IMR-90 (cell line): Measurements from ENCODE around the gene NKD1. TPM values are rescaled to one million over a fixed set of nuclear protein-coding genes. Genes with fewer than 3 reads are reported as not detected.

Experiments
- ATAC-seq: fragments of 200-7000 bp; cut with Tn5 transposase; 2 replicates; pipeline ENCODE4 v1.9.1; 2020; ENCODE audit warnings: low read depth, mild to moderate bottlenecking, moderate library complexity
- BruUV-seq: library from RNA; stranded (reverse); fragments of 400-500 nt; replicated peaks from 2 replicates; lab custom pipeline; 2021; lab: Mats Ljungman, UMichigan
- CTCF ChIA-PET: fragments of 300-600 bp; formaldehyde crosslinking; extraction: SDS; loops from one replicate; lab custom pipeline; 2021; ENCODE audit warnings: antibody characterized with exemption; lab: Yijun Ruan, JAX
- POLR2A ChIA-PET: fragments of 300-600 bp; sonication (Branson Sonifier 250); formaldehyde crosslinking; loops from one replicate; lab custom pipeline; 2022; ENCODE audit warnings: antibody characterized with exemption; ENCODE audit not compliant: unreplicated experiment; lab: Charles Lee
- DNase-seq: peaks from one replicate; pipeline ENCODE4 v3.0.0; 2013
- H2AFZ ChIP-seq: replicated peaks from 2 replicates; pipeline ENCODE3; 2013; ENCODE audit warnings: low read length, mild to moderate bottlenecking; ENCODE audit not compliant: poor library complexity
- H2AK5ac ChIP-seq: 2 replicates; pipeline ENCODE4 v1.6.1; 2013; ENCODE audit warnings: low read depth, low read length, inconsistent platforms
- H2AK9ac ChIP-seq: replicated peaks from 2 replicates; pipeline ENCODE3; 2013; ENCODE audit warnings: mild to moderate bottlenecking, low read depth, low read length, moderate library complexity; ENCODE audit not compliant: poor library complexity
- H2BK120ac ChIP-seq: 2 replicates; pipeline ENCODE4 v1.6.1; 2013; ENCODE audit warnings: low read depth, low read length, inconsistent platforms
- H2BK15ac ChIP-seq: 3 replicates; pipeline ENCODE4 v1.6.1; 2013; ENCODE audit warnings: low read depth, low read length, inconsistent platforms
- H2BK20ac ChIP-seq: 2 replicates; pipeline ENCODE4 v1.6.1; 2013; ENCODE audit warnings: low read depth, mild to moderate bottlenecking, inconsistent platforms, low read length, moderate library complexity
- H2BK5ac ChIP-seq: 2 replicates; pipeline ENCODE4 v1.6.1; 2013; ENCODE audit warnings: mild to moderate bottlenecking, low read depth, low read length, inconsistent platforms; ENCODE audit not compliant: poor library complexity, severe bottlenecking
- H3K14ac ChIP-seq: replicated peaks from 2 replicates; pipeline ENCODE4 v1.6.1; 2013; ENCODE audit warnings: low read depth, low read length, inconsistent platforms
- H3K18ac ChIP-seq: 2 replicates; pipeline ENCODE4 v1.6.1; 2013; ENCODE audit warnings: low read depth, low read length, control low read depth
- H3K23ac ChIP-seq: 2 replicates; pipeline ENCODE4 v1.6.1; 2013; ENCODE audit warnings: low read depth, low read length, inconsistent platforms
- H3K27ac ChIP-seq: 2 replicates; pipeline ENCODE4 v1.5.1; 2013; ENCODE audit warnings: mild to moderate bottlenecking, control low read depth, low read length; ENCODE audit not compliant: insufficient read depth
- H3K27me3 ChIP-seq: 2 replicates; pipeline ENCODE4 v1.6.1; 2013; ENCODE audit warnings: low read length; ENCODE audit not compliant: control insufficient read depth, insufficient read depth
- H3K36me3 ChIP-seq: 2 replicates; pipeline ENCODE4 v1.6.1; 2013; ENCODE audit warnings: low read length, mixed read lengths; ENCODE audit not compliant: control insufficient read depth, insufficient read depth
- H3K4ac ChIP-seq: 2 replicates; pipeline ENCODE4 v1.6.1; 2013; ENCODE audit warnings: low read depth, low read length, inconsistent platforms
- H3K4me1 ChIP-seq: 2 replicates; pipeline ENCODE4 v1.6.1; 2013; ENCODE audit warnings: low read length, mixed read lengths; ENCODE audit not compliant: control insufficient read depth, insufficient read depth
- H3K4me2 ChIP-seq: 2 replicates; pipeline ENCODE4 v1.6.1; 2013; ENCODE audit warnings: low read depth, mild to moderate bottlenecking, control low read depth, low read length, moderate library complexity
- H3K4me3 ChIP-seq: 2 replicates; pipeline ENCODE4 v1.5.1; 2013; ENCODE audit warnings: low read depth, mild to moderate bottlenecking, control low read depth, low read length, moderate library complexity; ENCODE audit not compliant: insufficient read depth
- H3K56ac ChIP-seq: 2 replicates; pipeline ENCODE4 v1.6.1; 2013; ENCODE audit warnings: low read length, inconsistent platforms; ENCODE audit not compliant: insufficient read depth; ENCODE audit errors: extremely low read depth
- H3K79me1 ChIP-seq, 2 experiments: 2 replicates each; pipeline ENCODE4 v1.6.1; 2013; ENCODE audit warnings: low read length in 2 of 2, inconsistent platforms in 1 of 2, low read depth in 1 of 2
- H3K9ac ChIP-seq: 2 replicates; pipeline ENCODE4 v1.6.1; 2013; ENCODE audit warnings: low read depth, low read length, control low read depth
- H3K9me1 ChIP-seq: 2 replicates; pipeline ENCODE4 v1.6.1; 2013; ENCODE audit warnings: low read length, inconsistent platforms; ENCODE audit not compliant: insufficient read depth
- H3K9me3 ChIP-seq: 2 replicates; pipeline ENCODE4 v1.6.1; 2013; ENCODE audit warnings: low read length; ENCODE audit not compliant: control insufficient read depth, insufficient read depth
- H4K20me1 ChIP-seq: 2 replicates; pipeline ENCODE4 v1.6.1; 2013; ENCODE audit warnings: low read length, inconsistent platforms; ENCODE audit not compliant: insufficient read depth
- H4K5ac ChIP-seq: 2 replicates; pipeline ENCODE4 v1.6.1; 2013; ENCODE audit warnings: mild to moderate bottlenecking, low read depth, low read length, control low read depth
- H4K8ac ChIP-seq, 2 experiments: 2 replicates each; pipeline ENCODE4 v1.6.1; 2013; ENCODE audit warnings: low read depth in 2 of 2, low read length in 2 of 2, control low read depth in 1 of 2, inconsistent platforms in 1 of 2
- H4K91ac ChIP-seq: 2 replicates; pipeline ENCODE4 v1.6.1; 2013; ENCODE audit warnings: low read depth, low read length, inconsistent platforms; ENCODE audit not compliant: insufficient read depth
- BHLHE40 ChIP-seq: fragments of 150-350 bp; IDR thresholded peaks from 2 replicates; pipeline ENCODE4 v1.6.1; 2016; ENCODE audit warnings: mild to moderate bottlenecking, low read depth, low read length
- CEBPB ChIP-seq: IDR thresholded peaks from 2 replicates; pipeline ENCODE4 v1.6.1; 2012; ENCODE audit warnings: low read depth, low read length, improper control_type of control experiment
- CHD1 ChIP-seq: IDR thresholded peaks from 2 replicates; pipeline ENCODE4 v1.6.1; 2012; ENCODE audit warnings: low read depth, low read length, improper control_type of control experiment
- FOS ChIP-seq: fragments of 150-350 bp; IDR thresholded peaks from 2 replicates; pipeline ENCODE4 v1.6.1; 2016; ENCODE audit warnings: low read depth, low read length
- MAFK ChIP-seq: IDR thresholded peaks from 2 replicates; pipeline ENCODE4 v1.6.1; 2012; ENCODE audit warnings: low read depth, low read length, improper control_type of control experiment
- MAZ ChIP-seq: IDR thresholded peaks from 2 replicates; pipeline ENCODE4 v1.6.1; 2012; ENCODE audit warnings: low read depth, mild to moderate bottlenecking, low read length, improper control_type of control experiment, moderate library complexity, borderline replicate concordance
- MXI1 ChIP-seq: IDR thresholded peaks from 2 replicates; pipeline ENCODE4 v1.6.1; 2012; ENCODE audit warnings: low read depth, mild to moderate bottlenecking, low read length, moderate library complexity, borderline replicate concordance
- NFE2L2 ChIP-seq: fragments of 150-350 bp; IDR thresholded peaks from 2 replicates; pipeline ENCODE4 v1.6.1; 2016; ENCODE audit warnings: low read depth, mild to moderate bottlenecking, low read length
- POLR2A ChIP-seq: IDR thresholded peaks from 2 replicates; pipeline ENCODE4 v1.6.1; 2012; ENCODE audit warnings: mild to moderate bottlenecking, low read depth, low read length
- RAD21 ChIP-seq: IDR thresholded peaks from 2 replicates; pipeline ENCODE4 v1.6.1; 2012; ENCODE audit warnings: low read length, improper control_type of control experiment
- RFX5 ChIP-seq: IDR thresholded peaks from 2 replicates; pipeline ENCODE4 v1.8.0; 2012; ENCODE audit warnings: low read depth, mild to moderate bottlenecking, low read length, moderate library complexity
- SMC3 ChIP-seq: fragments of 150-350 bp; IDR thresholded peaks from 2 replicates; pipeline ENCODE4 v1.6.1; 2016; ENCODE audit warnings: low read depth, mild to moderate bottlenecking, antibody characterized with exemption, low read length, moderate library complexity
- WGBS, 2 experiments: methylation state at CpG; one replicate each; pipeline versions ENCODE4 v1.1.5 to v1.1.7; 2013; ENCODE audit warnings: missing lambda C conversion rate in 2 of 2; ENCODE audit not compliant: insufficient read length in 1 of 2; ENCODE audit errors: extremely low coverage in 2 of 2; 5-methylcytosine and 5-hydroxymethylcytosine counted together
- dilution Hi-C: fragments of 300-500 bp; cut with HindIII; formaldehyde crosslinking; loops from one replicate; pipeline ENCODE4 v1.14.3; 2018; ENCODE audit warnings: low sequenced_read_pairs; ENCODE audit not compliant: unreplicated experiment
- in situ Hi-C: fragments of 300-500 bp; cut with MboI; formaldehyde crosslinking; loops from 3 replicates; pipeline ENCODE4 v1.14.3; 2019; ENCODE audit warnings: low sequenced_read_pairs, inconsistent platforms, mixed read lengths
- intact Hi-C: fragments of 100-400 bp; cut with micrococcal nuclease; formaldehyde crosslinking; loops from 2 replicates; pipeline ENCODE4 v1.10.0; 2022
- polyA plus RNA-seq, 3 experiments: library from polyadenylated mRNA; depleted of rRNA; stranded (reverse); fragments of >200 nt; gene quantifications; 2 replicates each; pipeline ENCODE4 v1.2.3, GENCODE V29; 2012; ENCODE audit warnings: low replicate concordance in 1 of 3
- total RNA-seq: library from RNA; depleted of rRNA; stranded (reverse); fragments of >200 nt; gene quantifications from 2 replicates; pipeline ENCODE4 v1.2.3, GENCODE V29; 2012
- TF ChIP-seq, protein P1 (sequence below): fragments of 150-350 bp; IDR thresholded peaks from 2 replicates; pipeline ENCODE4 v1.6.1; 2017; ENCODE audit warnings: mild to moderate bottlenecking, antibody characterized with exemption, low read length, low read depth
- TF ChIP-seq, protein P2 (sequence below): conservative IDR thresholded peaks from 2 replicates; pipeline ENCODE4 v1.5.1; 2012; ENCODE audit warnings: mild to moderate bottlenecking, low read depth, low read length, improper control_type of control experiment

NKD1 gene
- total and polyA plus RNA-seq, 2 of the 4 experiments (the other 2 are of a cell fraction): not detected

DNA sequence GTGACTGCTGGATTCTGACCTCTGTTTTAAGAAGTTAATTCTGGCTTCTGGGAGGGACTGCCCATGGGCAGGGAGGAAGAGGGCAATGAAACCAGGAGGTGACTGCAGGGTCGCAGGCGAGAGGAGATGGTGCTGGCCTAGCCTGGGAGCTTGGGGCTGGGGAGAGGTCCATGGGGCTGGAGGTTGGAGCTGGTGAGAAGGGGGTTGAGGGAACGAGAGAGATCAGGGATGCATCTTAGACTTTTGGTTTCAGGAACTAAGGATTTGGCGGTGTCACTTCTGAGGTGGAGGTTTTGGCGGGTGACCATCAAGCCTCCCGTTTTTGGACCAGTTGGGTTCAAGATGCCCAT, 64.6 kb downstream of the NKD1 start:
- no peak overlapping the region for H3K14ac ChIP-seq
- H3K4me1 ChIP-seq: no peaks in the 10 kb centered on the region
- ATAC-seq (no peak), DNase-seq (no peak)
- in situ Hi-C loops: no loop called here
- no peak overlapping the region for H3K4ac ChIP-seq
- H3K9me1 ChIP-seq: no peaks in the 10 kb centered on the region
- no peak overlapping the region for H4K91ac ChIP-seq
- no peak overlapping the region for H2AK9ac ChIP-seq
- no peak overlapping the region for H3K56ac ChIP-seq
- no peak overlapping the region for H2BK20ac ChIP-seq
- H2AFZ ChIP-seq: no peak overlapping the region
- H3K9me3 ChIP-seq: no peaks in the 10 kb centered on the region
- intact Hi-C loops: no loop called here
- H2AK5ac ChIP-seq: no peak overlapping the region
- no peak overlapping the region for H2BK5ac ChIP-seq
- H3K27ac ChIP-seq: no peak overlapping the region
- 100% methylated on average over 2 of the region's 6 CpGs; no CpG with 5 or more reads in 1 of the 2 experiments for WGBS, 2 experiments
- CTCF ChIA-PET: no interaction called here
- POLR2A ChIA-PET: no interaction called here
- H2BK120ac ChIP-seq: no peak overlapping the region
- no peaks in the 10 kb centered on the region for H4K20me1 ChIP-seq
- H4K5ac ChIP-seq: no peak overlapping the region
- BruUV-seq: no TSS peak
- H3K36me3 ChIP-seq: no peaks in the 10 kb centered on the region
- no peak overlapping the region for H2BK15ac ChIP-seq
- no peaks in the 10 kb centered on the region for H3K79me1 ChIP-seq
- dilution Hi-C loops: no loop called here
- TF ChIP-seq CHD1 (no peak), SMC3 (no peak), MXI1 (no peak), FOS (no peak), RAD21 (no peak), MAZ (no peak), POLR2A (no peak), MAFK (no peak), NFE2L2 (no peak), RFX5 (no peak), CEBPB (no peak), BHLHE40 (no peak)
- TF ChIP-seq, protein P1, sequence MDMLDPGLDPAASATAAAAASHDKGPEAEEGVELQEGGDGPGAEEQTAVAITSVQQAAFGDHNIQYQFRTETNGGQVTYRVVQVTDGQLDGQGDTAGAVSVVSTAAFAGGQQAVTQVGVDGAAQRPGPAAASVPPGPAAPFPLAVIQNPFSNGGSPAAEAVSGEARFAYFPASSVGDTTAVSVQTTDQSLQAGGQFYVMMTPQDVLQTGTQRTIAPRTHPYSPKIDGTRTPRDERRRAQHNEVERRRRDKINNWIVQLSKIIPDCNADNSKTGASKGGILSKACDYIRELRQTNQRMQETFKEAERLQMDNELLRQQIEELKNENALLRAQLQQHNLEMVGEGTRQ: no peak
- TF ChIP-seq, protein P2, sequence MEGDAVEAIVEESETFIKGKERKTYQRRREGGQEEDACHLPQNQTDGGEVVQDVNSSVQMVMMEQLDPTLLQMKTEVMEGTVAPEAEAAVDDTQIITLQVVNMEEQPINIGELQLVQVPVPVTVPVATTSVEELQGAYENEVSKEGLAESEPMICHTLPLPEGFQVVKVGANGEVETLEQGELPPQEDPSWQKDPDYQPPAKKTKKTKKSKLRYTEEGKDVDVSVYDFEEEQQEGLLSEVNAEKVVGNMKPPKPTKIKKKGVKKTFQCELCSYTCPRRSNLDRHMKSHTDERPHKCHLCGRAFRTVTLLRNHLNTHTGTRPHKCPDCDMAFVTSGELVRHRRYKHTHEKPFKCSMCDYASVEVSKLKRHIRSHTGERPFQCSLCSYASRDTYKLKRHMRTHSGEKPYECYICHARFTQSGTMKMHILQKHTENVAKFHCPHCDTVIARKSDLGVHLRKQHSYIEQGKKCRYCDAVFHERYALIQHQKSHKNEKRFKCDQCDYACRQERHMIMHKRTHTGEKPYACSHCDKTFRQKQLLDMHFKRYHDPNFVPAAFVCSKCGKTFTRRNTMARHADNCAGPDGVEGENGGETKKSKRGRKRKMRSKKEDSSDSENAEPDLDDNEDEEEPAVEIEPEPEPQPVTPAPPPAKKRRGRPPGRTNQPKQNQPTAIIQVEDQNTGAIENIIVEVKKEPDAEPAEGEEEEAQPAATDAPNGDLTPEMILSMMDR: no peak
- H3K23ac ChIP-seq: no peak overlapping the region
- H3K4me3 ChIP-seq: no peak overlapping the region
- no peak overlapping the region for H3K18ac ChIP-seq
- no peak overlapping the region for H3K4me2 ChIP-seq
- H3K27me3 ChIP-seq: peaks cover 28% of the 10 kb centered on the region
- no peak overlapping the region for H3K9ac ChIP-seq
- H4K8ac ChIP-seq: no peak overlapping the region
